T-helper 9 cell (primary cell): Measurements from ENCODE around the gene IL18R1.

Experiments
- DNase-seq: peaks from one replicate; pipeline ENCODE4 v3.0.0-alpha.2; 2020

Gene IL18R1

GRCh38 chr2:102346381-102347130 lies 9.0 kb upstream of the IL18R1 start:
- DNase-seq = no peak

GRCh38 chr2:102350137-102350793 lies 5.3 kb upstream of the IL18R1 start:
- DNase-seq = no peak

GRCh38 chr2:102356381-102356712 lies 751 bp downstream of the IL18R1 start:
- no peak for DNase-seq

- DNase-seq = no peak
Observed at GRCh38 chr2:102356741-102357140, 1.1 kb downstream of the IL18R1 start.

- no peak for DNase-seq
Observed at GRCh38 chr2:102357937-102358336, 2.3 kb downstream of the IL18R1 start.

GRCh38 chr2:102358496-102358895 lies 2.9 kb downstream of the IL18R1 start:
- DNase-seq = no peak

GRCh38 chr2:102359527-102359926 lies 3.9 kb downstream of the IL18R1 start:
- no peak for DNase-seq

- DNase-seq = no peak
Observed at GRCh38 chr2:102361632-102362241, 6.1 kb downstream of the IL18R1 start.

GRCh38 chr2:102365763-102366162 lies 10.2 kb downstream of the IL18R1 start:
- no peak for DNase-seq

GRCh38 chr2:102366406-102367112 lies 11.0 kb downstream of the IL18R1 start:
- DNase-seq = no peak

- no peak for DNase-seq
Observed at GRCh38 chr2:102367331-102367971, 11.9 kb downstream of the IL18R1 start.

- DNase-seq = no peak
Observed at GRCh38 chr2:102368461-102369109, 13.0 kb downstream of the IL18R1 start.

- DNase-seq = no peak
Observed at GRCh38 chr2:102369866-102370265, 14.3 kb downstream of the IL18R1 start.

GRCh38 chr2:102376052-102376591 lies 20.5 kb downstream of the IL18R1 start:
- DNase-seq = no peak

- DNase-seq = no peak
Observed at GRCh38 chr2:102383722-102384121, 28.1 kb downstream of the IL18R1 start.

GRCh38 chr2:102385522-102385921 lies 29.9 kb downstream of the IL18R1 start:
- no peak for DNase-seq

GRCh38 chr2:102386004-102386403 lies 30.4 kb downstream of the IL18R1 start:
- no peak for DNase-seq

- DNase-seq = no peak
Observed at GRCh38 chr2:102386867-102387541, 31.4 kb downstream of the IL18R1 start.

- DNase-seq = no peak
Observed at GRCh38 chr2:102387763-102388546, 32.4 kb downstream of the IL18R1 start.

GRCh38 chr2:102391565-102391964 lies 36.0 kb downstream of the IL18R1 start:
- no peak for DNase-seq

- DNase-seq = no peak
Observed at GRCh38 chr2:102392096-102392495, 36.5 kb downstream of the IL18R1 start.
